PC-9 (cell line): ENCODE data around the gene LRRC32. TPM values are rescaled to one million over a fixed set of nuclear protein-coding genes. Genes with fewer than 3 reads are reported as not detected.
A peak's percentile ranks its signal among the peaks of the same experiment; 100 is the strongest.

Experiments
- BruUV-seq: library from RNA; stranded (reverse); fragments of 400-500 nt; replicated peaks from 2 replicates; lab custom pipeline; 2021; lab: Mats Ljungman, UMichigan
- CTCF ChIA-PET: fragments of 300-600 bp; sonication (Branson Sonifier 250); formaldehyde crosslinking; loops from one replicate; lab custom pipeline; 2022; ENCODE audit warnings: antibody characterized with exemption; lab: Charles Lee
- POLR2A ChIA-PET: fragments of 300-600 bp; sonication (Branson Sonifier 250); formaldehyde crosslinking; loops from one replicate; lab custom pipeline; 2022; ENCODE audit warnings: antibody characterized with exemption; ENCODE audit not compliant: unreplicated experiment; lab: Charles Lee
- DNase-seq, 2 experiments: peaks; one replicate each; pipeline versions ENCODE4 v3.0.0 to v3.0.0-alpha.2; 2015 to 2022; ENCODE audit warnings: mixed read lengths in 1 of 2
- H2AFZ ChIP-seq: fragments of 200-600 bp; sonication (generic); 2 replicates; pipeline ENCODE4 v1.8.1; 2017; ENCODE audit warnings: antibody characterized with exemption
- H3F3A ChIP-seq: fragments of 200-600 bp; sonication (generic); 2 replicates; pipeline ENCODE4 v1.8.1; 2017; ENCODE audit warnings: antibody characterized with exemption, mild to moderate bottlenecking, low read depth; ENCODE audit not compliant: insufficient read depth
- H3K27ac ChIP-seq: fragments of 200-600 bp; sonication (generic); 2 replicates; pipeline ENCODE4 v1.6.1; 2016; ENCODE audit warnings: mixed run types
- H3K27me3 ChIP-seq: fragments of 200-600 bp; sonication (generic); 2 replicates; pipeline ENCODE4 v1.6.1; 2016; ENCODE audit warnings: low read depth, mixed run types; ENCODE audit not compliant: insufficient read depth
- H3K36me3 ChIP-seq: fragments of 200-600 bp; sonication (generic); 2 replicates; pipeline ENCODE4 v1.6.1; 2016; ENCODE audit warnings: low read depth, mixed run types
- H3K4me1 ChIP-seq: fragments of 200-600 bp; sonication (generic); replicated peaks from 2 replicates; pipeline ENCODE4 v1.6.1; 2016; ENCODE audit warnings: mixed run types; ENCODE audit not compliant: insufficient read depth
- H3K4me2 ChIP-seq: fragments of 200-600 bp; sonication (generic); 2 replicates; pipeline ENCODE4 v1.6.1; 2017; ENCODE audit warnings: mixed run types
- H3K4me3 ChIP-seq: fragments of 200-600 bp; sonication (generic); 2 replicates; pipeline ENCODE4 v1.6.1; 2016; ENCODE audit warnings: mixed run types
- H3K79me2 ChIP-seq: fragments of 200-600 bp; sonication (generic); 2 replicates; pipeline ENCODE4 v1.6.1; 2017; ENCODE audit warnings: low read depth, mixed run types
- H3K9me2 ChIP-seq: fragments of 200-600 bp; sonication (generic); 2 replicates; pipeline ENCODE4 v1.8.1; 2017; ENCODE audit warnings: mild to moderate bottlenecking; ENCODE audit not compliant: insufficient read depth
- H3K9me3 ChIP-seq: fragments of 200-600 bp; sonication (generic); 2 replicates; pipeline ENCODE4 v1.8.1; 2016; ENCODE audit warnings: low read depth; ENCODE audit not compliant: insufficient read depth
- H4K20me1 ChIP-seq: fragments of 200-600 bp; sonication (generic); 2 replicates; pipeline ENCODE4 v1.8.1; 2017; ENCODE audit not compliant: insufficient read depth
- CTCF ChIP-seq: fragments of 200-600 bp; sonication (generic); conservative IDR thresholded peaks from 2 replicates; pipeline ENCODE4 v1.6.1; 2017; ENCODE audit warnings: mixed run types, antibody characterized with exemption, mild to moderate bottlenecking, moderate library complexity
- EZH2 ChIP-seq: fragments of 200-600 bp; sonication (generic); IDR thresholded peaks from 2 replicates; pipeline ENCODE4 v1.8.0; 2017; ENCODE audit warnings: antibody characterized with exemption, low read depth
- intact Hi-C: fragments of 100-400 bp; cut with micrococcal nuclease; formaldehyde crosslinking; loops from one replicate; pipeline ENCODE4 v1.10.0; 2022; ENCODE audit not compliant: unreplicated experiment
- total RNA-seq: library from RNA; stranded (reverse); gene quantifications from 2 replicates; pipeline ENCODE4 v1.2.3, GENCODE V29; 2021

Gene LRRC32
- total RNA-seq, 1 experiment from 2014 or later, result not detected

- no peak overlapping the region for H3K27ac ChIP-seq
- DNase-seq, result no peak
- no peaks in the 10 kb centered on the region for H4K20me1 ChIP-seq
- no peaks in the 10 kb centered on the region for H3K79me2 ChIP-seq
- intact Hi-C loops, result no loop called here
- H2AFZ ChIP-seq, result no peak overlapping the region
- H3K4me3 ChIP-seq, result no peak overlapping the region
- CTCF ChIA-PET, result interaction anchor here (0.6 kb wide), 1 partner anchor 119 kb away, joined by 4 read pairs; no protein-coding TSS in a partner anchor
- H3K36me3 ChIP-seq, result no peaks in the 10 kb centered on the region
- H3K27me3 ChIP-seq, result no peaks in the 10 kb centered on the region
- no peaks in the 10 kb centered on the region for H3K9me2 ChIP-seq
- H3K4me2 ChIP-seq, result no peak overlapping the region
- no peaks in the 10 kb centered on the region for H3K9me3 ChIP-seq
- H3K4me1 ChIP-seq, result peaks cover 26% of the 10 kb centered on the region
- TF ChIP-seq EZH2, result no peak
- TF ChIP-seq CTCF, result no peak
- H3F3A ChIP-seq, result peaks cover 24% of the 10 kb centered on the region; the same call in 1 of the 2 replicates
- POLR2A ChIA-PET, result no interaction called here
- no TSS peak for BruUV-seq
Observed at GRCh38 chr11:76696756-76697155, 26.2 kb upstream of the LRRC32 start.

- Histone ChIP-seq H3K4me2 (no peak overlapping the region), H3K4me3 (no peak overlapping the region), H3K36me3 (no peaks in the 10 kb centered on the region), H4K20me1 (no peaks in the 10 kb centered on the region), H3K79me2 (no peaks in the 10 kb centered on the region), H3K27me3 (no peaks in the 10 kb centered on the region), H3K4me1 (peaks cover 16% of the 10 kb centered on the region), H3K27ac (no peak overlapping the region), H3K9me2 (no peaks in the 10 kb centered on the region), H2AFZ (no peak overlapping the region), H3F3A (peaks cover 16% of the 10 kb centered on the region; the same call in 1 of the 2 replicates), H3K9me3 (no peaks in the 10 kb centered on the region)
- no peak for DNase-seq
- no TSS peak for BruUV-seq
- CTCF ChIA-PET, result no interaction called here
- TF ChIP-seq EZH2, result no peak
- TF ChIP-seq CTCF, result no peak
- POLR2A ChIA-PET, result no interaction called here
- intact Hi-C loops, result no loop called here
Observed at GRCh38 chr11:76695771-76696170, 25.2 kb upstream of the LRRC32 start.

GRCh38 chr11:76695133-76695532 is 24.6 kb upstream of the LRRC32 start:
- no TSS peak for BruUV-seq
- Histone ChIP-seq H3K27ac (no peak overlapping the region), H3F3A (peaks cover 11% of the 10 kb centered on the region; the same call in 1 of the 2 replicates), H3K4me1 (peaks cover 9% of the 10 kb centered on the region), H4K20me1 (no peaks in the 10 kb centered on the region), H3K4me3 (no peak overlapping the region), H3K9me3 (no peaks in the 10 kb centered on the region), H3K9me2 (no peaks in the 10 kb centered on the region), H3K27me3 (no peaks in the 10 kb centered on the region), H3K79me2 (no peaks in the 10 kb centered on the region), H3K4me2 (no peak overlapping the region), H2AFZ (no peak overlapping the region), H3K36me3 (no peaks in the 10 kb centered on the region)
- TF ChIP-seq CTCF, result 0 out of 2 replicates have a peak, but pooled peaks have one; percentile 35
- no peak for TF ChIP-seq EZH2
- no peak for DNase-seq
- ChIA-PET CTCF (no interaction called here), POLR2A (no interaction called here)
- intact Hi-C loops, result no loop called here
